ENCODE measurements around the gene NUMB.

GRCh38 chr14:73231981-73232851 lies 226.1 kb downstream of the NUMB start:
- TF ChIP-seq GATA2 (IDR thresholded peaks at IDR 0.05; ENCODE audit: low read depth, low read length) (no peak), GATA3 (IDR thresholded peaks at IDR 0.05; ENCODE audit: low read depth, low read length) (no peak)
